Panc1 (cell line): ENCODE measurements around the gene SURF4. TPM values are rescaled to one million over a fixed set of nuclear protein-coding genes. Genes with fewer than 3 reads are reported as not detected.

Experiments used
- ATAC-seq: fragments of 200-7000 bp; cut with Tn5 transposase; 2 replicates; pipeline ENCODE4 v1.9.1; 2020; ENCODE audit warnings: mild to moderate bottlenecking, moderate library complexity
- BruUV-seq: library from RNA; stranded (reverse); fragments of 400-500 nt; replicated peaks from 2 replicates; lab custom pipeline; 2021; lab: Mats Ljungman, UMichigan
- CTCF ChIA-PET: fragments of 300-600 bp; sonication (Branson Sonifier 250); formaldehyde crosslinking; loops from one replicate; lab custom pipeline; 2022; ENCODE audit warnings: antibody characterized with exemption; lab: Charles Lee
- POLR2A ChIA-PET: fragments of 300-600 bp; sonication (Branson Sonifier 250); formaldehyde crosslinking; loops from one replicate; lab custom pipeline; 2022; ENCODE audit warnings: antibody characterized with exemption; lab: Charles Lee
- DNase-seq: peaks from one replicate; pipeline ENCODE4 v3.0.0-alpha.2; 2010; ENCODE audit warnings: low read depth, low spot score
- H3K27ac ChIP-seq: 2 replicates; pipeline ENCODE4 v1.5.1; 2011; ENCODE audit warnings: mild to moderate bottlenecking, low read length, inconsistent platforms
- H3K27me3 ChIP-seq: fragments of 200-500 bp; sonication (Bioruptor generic); 2 replicates; pipeline ENCODE4 v1.6.0; 2014; ENCODE audit warnings: low read length, inconsistent platforms; ENCODE audit not compliant: control insufficient read depth, insufficient read depth
- H3K36me3 ChIP-seq: fragments of 200-500 bp; sonication (Bioruptor generic); 2 replicates; pipeline ENCODE4 v1.5.1; 2014; ENCODE audit warnings: inconsistent platforms, mild to moderate bottlenecking, low read length, moderate library complexity; ENCODE audit not compliant: control insufficient read depth, insufficient read depth
- H3K4me1 ChIP-seq: 2 replicates; pipeline ENCODE4 v1.5.1; 2011; ENCODE audit warnings: inconsistent platforms, mild to moderate bottlenecking, low read length, moderate library complexity; ENCODE audit not compliant: control insufficient read depth, insufficient read depth
- H3K4me3 ChIP-seq, 2 experiments: 2 replicates each; pipeline ENCODE4 v1.5.1; 2011 to 2012; ENCODE audit warnings: low read depth in 2 of 2, low read length in 2 of 2, mild to moderate bottlenecking in 2 of 2, inconsistent platforms in 1 of 2, moderate library complexity in 1 of 2
- H3K9me3 ChIP-seq: fragments of 200-500 bp; sonication (Bioruptor generic); 2 replicates; pipeline ENCODE4 v1.5.1; 2014; ENCODE audit warnings: low read depth, mild to moderate bottlenecking, inconsistent platforms, low read length, moderate library complexity; ENCODE audit not compliant: control insufficient read depth, insufficient read depth
- POLR2AphosphoS5 ChIP-seq: IDR thresholded peaks from 2 replicates; pipeline ENCODE4 v1.6.1; 2012; ENCODE audit warnings: mild to moderate bottlenecking, low read depth, low read length, moderate library complexity
- SIN3A ChIP-seq: IDR thresholded peaks from 2 replicates; pipeline ENCODE4 v1.6.1; 2012; ENCODE audit warnings: low read depth, mild to moderate bottlenecking, low read length, moderate library complexity, borderline replicate concordance; ENCODE audit not compliant: insufficient read depth
- TCF7L2 ChIP-seq: IDR thresholded peaks from 2 replicates; pipeline ENCODE4 v1.6.1; 2011; ENCODE audit warnings: mild to moderate bottlenecking, low read depth, low read length, inconsistent platforms
- in situ Hi-C: cut with HindIII; loops from 2 replicates; pipeline ENCODE4 v1.10.0; 2016; ENCODE audit warnings: low sequenced_read_pairs, low pct_unique_long_range_greater_than_20kb
- intact Hi-C: fragments of 100-400 bp; cut with micrococcal nuclease; formaldehyde crosslinking; loops from one replicate; pipeline ENCODE4 v1.10.0; 2022; ENCODE audit not compliant: unreplicated experiment
- total RNA-seq: library from RNA; stranded (reverse); gene quantifications from one replicate; pipeline ENCODE4 v1.2.1, GENCODE V29; 2021; ENCODE audit not compliant: unreplicated experiment
- TF ChIP-seq, protein P1 (sequence below), 2 experiments: IDR thresholded peaks; 2 replicates each; pipeline ENCODE4 v1.6.1; 2011 to 2012; ENCODE audit warnings: low read depth in 2 of 2, control low read depth in 1 of 2, low read length in 1 of 2, mild to moderate bottlenecking in 1 of 2, moderate library complexity in 1 of 2; ENCODE audit not compliant: insufficient read depth in 1 of 2
- TF ChIP-seq, protein P2 (sequence below): fragments of 450-650 bp; IDR thresholded peaks from 2 replicates; pipeline ENCODE4 v1.5.1; 2017; ENCODE audit warnings: mild to moderate bottlenecking

SURF4 gene
- total RNA-seq, 1 experiment from 2014 or later: 149 TPM

DNA sequence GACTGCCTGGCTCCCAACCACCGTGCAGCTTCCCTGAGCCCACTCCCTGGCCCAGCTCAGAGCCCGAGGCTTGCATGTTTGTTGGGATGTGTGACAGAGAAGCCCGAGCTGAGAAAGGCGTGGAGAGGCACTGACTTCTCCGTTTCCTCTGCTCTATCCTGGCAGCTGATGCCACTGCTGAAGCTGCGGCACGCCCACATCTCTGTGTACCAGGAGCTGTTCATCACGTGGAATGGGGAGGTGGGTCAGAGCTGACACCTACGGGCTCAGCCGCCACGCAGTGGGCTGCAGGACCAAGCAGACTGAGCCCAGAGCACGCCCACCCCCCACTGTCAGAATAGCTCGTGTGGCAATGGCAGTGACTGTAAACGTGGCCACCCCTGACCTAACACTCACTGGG lies 9.6 kb upstream of the SURF4 start:
- TF ChIP-seq, protein P1, sequence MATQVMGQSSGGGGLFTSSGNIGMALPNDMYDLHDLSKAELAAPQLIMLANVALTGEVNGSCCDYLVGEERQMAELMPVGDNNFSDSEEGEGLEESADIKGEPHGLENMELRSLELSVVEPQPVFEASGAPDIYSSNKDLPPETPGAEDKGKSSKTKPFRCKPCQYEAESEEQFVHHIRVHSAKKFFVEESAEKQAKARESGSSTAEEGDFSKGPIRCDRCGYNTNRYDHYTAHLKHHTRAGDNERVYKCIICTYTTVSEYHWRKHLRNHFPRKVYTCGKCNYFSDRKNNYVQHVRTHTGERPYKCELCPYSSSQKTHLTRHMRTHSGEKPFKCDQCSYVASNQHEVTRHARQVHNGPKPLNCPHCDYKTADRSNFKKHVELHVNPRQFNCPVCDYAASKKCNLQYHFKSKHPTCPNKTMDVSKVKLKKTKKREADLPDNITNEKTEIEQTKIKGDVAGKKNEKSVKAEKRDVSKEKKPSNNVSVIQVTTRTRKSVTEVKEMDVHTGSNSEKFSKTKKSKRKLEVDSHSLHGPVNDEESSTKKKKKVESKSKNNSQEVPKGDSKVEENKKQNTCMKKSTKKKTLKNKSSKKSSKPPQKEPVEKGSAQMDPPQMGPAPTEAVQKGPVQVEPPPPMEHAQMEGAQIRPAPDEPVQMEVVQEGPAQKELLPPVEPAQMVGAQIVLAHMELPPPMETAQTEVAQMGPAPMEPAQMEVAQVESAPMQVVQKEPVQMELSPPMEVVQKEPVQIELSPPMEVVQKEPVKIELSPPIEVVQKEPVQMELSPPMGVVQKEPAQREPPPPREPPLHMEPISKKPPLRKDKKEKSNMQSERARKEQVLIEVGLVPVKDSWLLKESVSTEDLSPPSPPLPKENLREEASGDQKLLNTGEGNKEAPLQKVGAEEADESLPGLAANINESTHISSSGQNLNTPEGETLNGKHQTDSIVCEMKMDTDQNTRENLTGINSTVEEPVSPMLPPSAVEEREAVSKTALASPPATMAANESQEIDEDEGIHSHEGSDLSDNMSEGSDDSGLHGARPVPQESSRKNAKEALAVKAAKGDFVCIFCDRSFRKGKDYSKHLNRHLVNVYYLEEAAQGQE (IDR thresholded peaks at IDR 0.05; ENCODE audit: insufficient read depth in 1 of 2, low read depth in 2 of 2, low read length in 1 of 2): no peak
- TF ChIP-seq TCF7L2 (no peak), SIN3A (no peak), POLR2AphosphoS5 (no peak)
- TF ChIP-seq, protein P2, sequence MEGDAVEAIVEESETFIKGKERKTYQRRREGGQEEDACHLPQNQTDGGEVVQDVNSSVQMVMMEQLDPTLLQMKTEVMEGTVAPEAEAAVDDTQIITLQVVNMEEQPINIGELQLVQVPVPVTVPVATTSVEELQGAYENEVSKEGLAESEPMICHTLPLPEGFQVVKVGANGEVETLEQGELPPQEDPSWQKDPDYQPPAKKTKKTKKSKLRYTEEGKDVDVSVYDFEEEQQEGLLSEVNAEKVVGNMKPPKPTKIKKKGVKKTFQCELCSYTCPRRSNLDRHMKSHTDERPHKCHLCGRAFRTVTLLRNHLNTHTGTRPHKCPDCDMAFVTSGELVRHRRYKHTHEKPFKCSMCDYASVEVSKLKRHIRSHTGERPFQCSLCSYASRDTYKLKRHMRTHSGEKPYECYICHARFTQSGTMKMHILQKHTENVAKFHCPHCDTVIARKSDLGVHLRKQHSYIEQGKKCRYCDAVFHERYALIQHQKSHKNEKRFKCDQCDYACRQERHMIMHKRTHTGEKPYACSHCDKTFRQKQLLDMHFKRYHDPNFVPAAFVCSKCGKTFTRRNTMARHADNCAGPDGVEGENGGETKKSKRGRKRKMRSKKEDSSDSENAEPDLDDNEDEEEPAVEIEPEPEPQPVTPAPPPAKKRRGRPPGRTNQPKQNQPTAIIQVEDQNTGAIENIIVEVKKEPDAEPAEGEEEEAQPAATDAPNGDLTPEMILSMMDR: no peak
- H3K27me3 ChIP-seq: no peaks in the 10 kb centered on the region
- no peaks in the 10 kb centered on the region for H3K36me3 ChIP-seq
- no peak for DNase-seq
- no peak overlapping the region for H3K27ac ChIP-seq
- in situ Hi-C loops: no loop called here
- no peaks in the 10 kb centered on the region for H3K4me1 ChIP-seq
- H3K9me3 ChIP-seq: no peaks in the 10 kb centered on the region
- CTCF ChIA-PET: no interaction called here
- intact Hi-C loops: no loop called here
- no peak for ATAC-seq
- BruUV-seq: no TSS peak
- H3K4me3 ChIP-seq: no peak overlapping the region
- POLR2A ChIA-PET: no interaction called here

DNA sequence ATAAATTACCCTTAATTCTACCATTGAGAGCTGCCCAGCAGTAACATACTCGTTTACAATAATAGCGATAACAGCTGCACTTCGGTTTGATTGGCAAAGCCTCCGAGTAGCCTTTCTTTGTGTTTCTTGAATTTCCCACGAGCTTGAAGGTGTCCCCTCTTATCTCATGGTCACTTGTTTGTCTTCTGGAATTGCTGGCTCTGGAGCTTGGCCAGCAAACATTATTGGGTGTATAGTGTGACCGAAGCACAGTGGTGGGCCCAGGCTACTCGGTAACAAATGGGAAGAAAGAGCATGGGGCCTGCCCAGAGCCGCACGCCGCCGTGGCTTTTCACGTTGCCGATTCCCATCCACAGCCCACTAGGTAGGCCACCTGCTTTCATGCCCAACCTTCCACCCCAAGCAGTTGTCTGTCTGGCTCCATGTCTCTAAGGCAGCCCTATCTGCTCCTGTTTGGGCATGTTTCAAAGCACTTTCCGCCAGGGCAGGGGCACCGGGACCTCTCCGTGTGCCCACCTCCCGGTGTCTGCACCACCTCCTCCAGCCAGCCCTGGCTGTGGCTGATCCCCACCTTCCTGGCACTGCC lies 9.0 kb upstream of the SURF4 start:
- no peaks in the 10 kb centered on the region for H3K36me3 ChIP-seq
- DNase-seq: no peak
- TF ChIP-seq SIN3A: no peak
- TF ChIP-seq, protein P1 (IDR thresholded peaks at IDR 0.05; ENCODE audit: insufficient read depth in 1 of 2, low read depth in 2 of 2, low read length in 1 of 2): no peak
- no peak for TF ChIP-seq POLR2AphosphoS5
- TF ChIP-seq, protein P2: no peak
- no peaks in the 10 kb centered on the region for H3K4me1 ChIP-seq
- no peak for ATAC-seq
- in situ Hi-C loops: no loop called here
- ChIA-PET POLR2A (no interaction called here), CTCF (no interaction called here)
- intact Hi-C loops: no loop called here
- H3K9me3 ChIP-seq: no peaks in the 10 kb centered on the region
- no peaks in the 10 kb centered on the region for H3K27me3 ChIP-seq
- no peak overlapping the region for H3K4me3 ChIP-seq
- no TSS peak for BruUV-seq
- H3K27ac ChIP-seq: no peak overlapping the region
